ENCODE data around the gene ZGPAT.
"Not testable (repeated sequence)": the region's sequence is repeated elsewhere in the genome, so short reads cannot be mapped to it uniquely, and the experiment has no call there.

- TF ChIP-seq POLR2A, CTCF, EP300, POLR2AphosphoS5 (IDR thresholded peaks at IDR 0.05): not testable (repeated sequence)
Measured at GRCh38 chr20:63660174-63660573, 47.7 kb upstream of the ZGPAT start.
